ENCODE measurements around the gene AGMO. TPM values are rescaled to one million over a fixed set of nuclear protein-coding genes. Genes with fewer than 3 reads are reported as not detected.

The AGMO gene
- total RNA-seq, 1 donor from 2014 or later, result not detected

Other genes starting within 250 kb of the AGMO start
- gene MEOX2, start 124.7 kb upstream of the AGMO start, total RNA-seq, result not detected in 2 replicates

All from T-helper 1 cell treated with Interleukin-12 subunit alpha and Interleukin-12 subunit beta and Interleukin-4 antibody, amounts not matched to agents 30 ng/mL and 1 ng/mL, for 36 hours (primary cell).